HS-27A (cell line): ENCODE data around the gene IFT52.
"Not testable (repeated sequence)": the region's sequence is repeated elsewhere in the genome, so short reads cannot be mapped to it uniquely, and the experiment has no call there.

Experiments used
- DNase-seq: peaks from one replicate; pipeline ENCODE4 v3.0.0-alpha.2; 2012; ENCODE audit warnings: low read depth, missing footprints

The IFT52 gene

GRCh38 chr20:43650997-43651525 is 60.3 kb downstream of the IFT52 start:
- no peak for DNase-seq

DNA sequence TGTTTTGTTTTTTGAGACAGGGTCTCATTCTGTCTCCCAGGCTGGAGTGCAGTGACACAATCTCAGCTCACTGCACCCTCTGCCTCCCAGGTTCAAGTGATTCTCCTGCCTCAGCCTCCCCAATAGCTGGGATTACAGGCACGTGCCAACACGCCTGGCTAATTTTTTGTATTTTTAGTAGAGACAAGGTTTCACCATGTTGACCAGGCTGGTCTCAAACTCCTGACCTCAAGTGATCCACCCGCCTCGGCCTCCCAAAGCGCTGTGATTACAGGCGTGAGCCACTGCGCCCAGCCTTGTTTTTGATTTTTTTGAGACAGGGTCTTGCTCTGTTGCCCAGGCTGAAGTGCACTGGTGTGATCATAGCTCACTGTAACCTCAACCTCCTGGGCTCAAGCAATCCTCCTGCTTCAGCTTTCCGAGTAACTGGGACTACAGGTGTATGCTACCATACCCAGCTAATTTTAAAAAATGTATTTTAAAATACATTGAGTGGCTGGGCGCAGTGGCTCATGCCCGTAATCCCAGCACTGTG is 61.0 kb downstream of the IFT52 start:
- not testable (repeated sequence) for DNase-seq

DNA sequence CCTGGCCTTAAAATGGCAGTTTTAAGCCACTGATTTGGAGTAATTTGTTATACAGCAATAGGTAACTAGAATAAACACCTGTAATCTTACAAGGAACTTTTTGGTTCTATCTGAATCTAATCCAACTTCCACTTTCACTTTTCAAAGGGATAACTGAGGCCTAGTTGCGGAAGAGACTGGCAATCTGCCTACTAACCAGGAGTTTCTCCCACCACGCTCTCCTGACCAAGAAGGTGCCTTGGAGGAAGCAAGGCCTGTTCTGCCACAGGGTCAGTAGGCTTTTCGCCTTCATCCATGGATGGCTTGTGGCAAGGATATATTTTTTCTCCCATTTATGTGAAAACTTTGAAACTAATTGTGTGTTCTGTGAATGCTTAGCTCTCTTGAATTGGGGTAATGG is 63.2 kb downstream of the IFT52 start:
- no peak for DNase-seq

- not testable (repeated sequence) for DNase-seq
Measured at GRCh38 chr20:43655176-43655575, 64.4 kb downstream of the IFT52 start.

GRCh38 chr20:43655937-43656336 is 65.2 kb downstream of the IFT52 start:
- DNase-seq: no peak

GRCh38 chr20:43658069-43658722 is 67.5 kb downstream of the IFT52 start:
- DNase-seq: peak; percentile 30

DNA sequence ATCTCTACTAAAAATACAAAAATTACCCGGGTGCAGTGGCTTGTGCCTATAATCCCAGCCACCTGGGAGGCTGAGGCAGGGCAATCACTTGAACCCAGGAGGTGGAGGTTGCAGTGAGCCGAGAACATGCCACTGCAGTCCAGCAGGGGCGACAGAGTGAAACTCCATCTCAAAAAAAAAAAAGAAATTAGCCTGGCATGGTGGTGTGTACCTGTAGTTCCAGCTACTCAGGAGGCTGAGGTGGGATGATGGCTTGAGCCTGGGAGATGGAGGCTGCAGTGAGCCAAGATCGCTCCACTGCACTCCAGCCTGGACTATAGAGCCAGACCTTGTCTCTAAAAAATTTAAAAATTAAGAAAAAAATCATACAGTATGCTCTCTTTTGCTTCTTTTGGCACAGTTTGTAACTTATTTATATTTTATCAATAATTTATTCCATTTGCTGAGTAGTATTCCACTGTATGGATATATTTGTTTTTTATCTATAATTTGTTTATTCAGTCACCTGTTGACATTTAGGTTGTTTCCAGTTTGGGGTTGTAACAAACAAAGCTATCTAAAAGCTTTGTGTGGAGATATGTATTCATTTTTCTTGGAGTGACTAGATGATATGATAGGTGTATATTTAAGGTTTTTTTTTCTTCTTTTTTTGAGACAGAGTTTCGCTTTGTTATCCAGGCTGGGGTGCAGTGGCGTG is 68.1 kb downstream of the IFT52 start:
- DNase-seq: no peak

DNA sequence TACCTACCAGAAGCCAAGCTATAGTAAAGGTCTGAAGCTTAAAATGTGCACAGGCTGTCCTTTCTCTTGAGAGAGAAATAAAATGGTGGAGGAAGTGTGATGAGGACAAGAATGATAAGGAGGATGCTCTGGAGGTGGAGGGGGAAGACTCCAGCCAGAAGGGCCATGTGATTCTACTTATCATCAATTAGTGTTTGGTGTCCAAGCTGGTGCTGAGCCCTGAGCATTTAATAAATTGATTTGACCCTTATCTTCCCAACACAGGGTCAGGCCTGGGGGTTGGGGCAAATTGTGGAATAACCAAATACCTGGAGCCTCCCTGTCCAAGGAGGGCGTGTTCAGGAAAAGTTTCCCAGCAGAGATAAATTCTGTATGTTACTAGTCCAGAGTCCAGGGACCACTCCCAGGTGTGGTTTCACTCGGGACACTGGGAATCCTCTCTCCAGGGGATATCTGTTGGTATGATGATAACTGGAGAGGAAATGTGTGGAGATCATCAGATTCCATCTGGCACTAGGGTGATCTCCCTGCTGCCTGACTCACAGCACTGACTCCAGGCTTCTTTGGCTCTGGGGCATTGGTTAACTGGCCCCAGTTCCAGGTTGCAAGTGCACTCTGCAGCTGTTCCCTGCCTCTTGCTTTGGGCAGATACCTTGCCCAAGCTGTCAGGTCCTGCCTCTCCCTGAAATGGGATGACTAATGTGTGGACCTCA is 72.4 kb downstream of the IFT52 start:
- no peak for DNase-seq

GRCh38 chr20:43665466-43666176 is 74.9 kb downstream of the IFT52 start:
- no peak for DNase-seq

DNA sequence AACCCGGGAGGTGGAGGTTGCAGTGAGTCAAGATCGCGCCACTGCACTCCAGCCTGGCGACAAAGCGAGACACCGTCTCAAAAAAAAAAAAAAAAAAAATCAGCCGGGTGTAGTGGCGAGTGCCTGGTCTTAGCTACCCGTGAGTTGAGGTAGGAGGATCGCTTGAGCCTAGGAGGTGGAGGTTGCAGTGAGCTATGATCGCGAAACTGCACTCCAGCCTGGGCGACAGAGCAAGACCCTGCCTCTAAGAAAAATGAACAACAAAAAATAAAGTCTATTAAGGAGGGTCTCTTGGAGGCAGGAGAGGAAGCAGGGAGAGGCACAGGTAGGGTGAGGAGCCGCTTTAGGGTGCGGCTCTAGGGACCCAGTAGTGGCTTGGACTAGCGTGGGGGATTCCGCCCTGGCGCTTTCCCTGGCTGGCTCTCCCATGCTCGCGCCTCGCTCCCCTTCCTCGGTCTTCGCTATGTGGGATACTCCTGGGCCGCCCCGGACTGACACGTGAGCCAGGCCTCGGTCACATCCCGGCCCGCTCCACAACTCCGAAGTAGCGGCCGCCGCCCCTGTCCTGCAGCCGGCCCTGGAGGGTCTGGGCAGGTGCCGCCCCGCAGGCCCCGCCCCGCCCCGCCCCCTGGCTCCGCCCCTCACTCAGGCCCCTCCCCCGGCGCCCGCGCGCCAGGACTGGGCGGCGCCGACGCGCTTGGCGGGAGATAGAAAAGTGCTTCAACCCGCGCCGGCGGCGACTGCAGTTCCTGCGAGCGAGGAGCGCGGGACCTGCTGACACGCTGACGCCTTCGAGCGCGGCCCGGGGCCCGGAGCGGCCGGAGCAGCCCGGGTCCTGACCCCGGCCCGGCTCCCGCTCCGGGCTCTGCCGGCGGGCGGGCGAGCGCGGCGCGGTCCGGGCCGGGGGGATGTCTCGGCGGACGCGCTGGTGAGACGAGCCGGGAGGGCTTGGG is 75.9 kb downstream of the IFT52 start, which contains the start of gene MYBL2:
Gene MYBL2 (plus strand): TSS at position 739 of the 953 bp plus-strand sequence. CDS start 170 bp downstream, at position 909.
- peak; percentile 34 for DNase-seq

DNA sequence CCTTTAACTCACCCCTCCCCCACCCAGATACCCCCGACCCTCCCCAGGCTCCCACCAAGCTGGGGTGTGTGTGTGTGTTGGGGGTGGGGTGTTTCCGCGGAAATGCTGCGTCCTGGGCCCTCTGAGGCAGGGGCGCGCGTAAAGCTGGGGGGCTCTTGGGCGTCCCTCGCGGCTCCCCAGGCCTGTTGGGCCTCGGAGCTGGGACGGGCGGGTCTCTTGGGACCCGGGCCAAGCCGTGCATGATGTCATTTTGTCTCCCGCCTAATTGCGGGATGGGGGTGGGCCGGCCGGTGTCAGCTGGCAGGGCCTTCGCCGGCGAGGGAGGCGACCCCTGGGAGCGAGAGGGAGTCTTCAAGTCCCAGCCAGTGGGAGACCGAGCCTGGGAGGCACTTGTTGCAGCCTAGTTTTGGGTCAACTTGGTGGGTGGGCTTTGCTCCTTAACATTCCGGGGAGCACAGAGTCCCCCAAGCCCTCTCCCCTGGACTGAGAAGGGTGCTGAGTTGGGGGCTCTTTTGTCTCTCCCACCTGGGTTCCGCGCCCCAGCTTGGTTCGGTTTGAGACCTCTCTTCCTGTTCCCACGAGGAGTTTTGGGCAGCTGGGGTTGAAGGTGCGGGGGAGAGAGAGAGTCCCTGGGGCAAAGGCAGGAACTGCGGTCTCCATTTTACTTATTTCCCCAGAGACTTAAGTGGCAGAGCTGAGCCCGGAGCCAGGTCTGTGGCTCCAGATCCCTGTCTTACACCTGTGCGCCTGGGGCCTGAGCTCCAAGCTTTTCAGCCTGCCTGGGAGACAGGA is 76.8 kb downstream of the IFT52 start:
- no peak for DNase-seq

GRCh38 chr20:43669332-43669731 is 78.6 kb downstream of the IFT52 start:
- peak; percentile 62 for DNase-seq

DNA sequence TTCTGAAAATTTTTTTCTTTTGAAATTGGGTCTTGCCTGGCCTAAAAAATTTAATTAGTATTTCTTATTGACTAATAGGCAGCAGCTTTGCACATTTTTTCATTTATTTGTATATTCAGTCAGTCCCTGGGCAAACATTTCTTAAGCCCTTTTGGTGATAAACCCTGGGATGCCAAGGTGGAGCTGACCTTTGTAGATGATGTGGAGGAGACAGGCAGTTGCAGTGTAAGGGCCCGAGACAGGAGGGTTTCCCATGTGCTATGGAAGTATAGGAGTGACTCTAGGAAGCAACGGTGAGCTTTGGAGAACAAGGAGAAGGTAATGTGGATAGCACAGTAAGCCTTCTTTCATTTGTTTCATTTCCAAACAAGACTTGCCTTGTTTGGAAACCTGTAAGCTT is 79.7 kb downstream of the IFT52 start:
- DNase-seq: no peak

- no peak for DNase-seq
Measured at GRCh38 chr20:43676368-43676767, 85.6 kb downstream of the IFT52 start.

- no peak for DNase-seq
Measured at GRCh38 chr20:43680981-43681380, 90.2 kb downstream of the IFT52 start.

GRCh38 chr20:43681468-43681942 is 90.8 kb downstream of the IFT52 start:
- no peak for DNase-seq

DNA sequence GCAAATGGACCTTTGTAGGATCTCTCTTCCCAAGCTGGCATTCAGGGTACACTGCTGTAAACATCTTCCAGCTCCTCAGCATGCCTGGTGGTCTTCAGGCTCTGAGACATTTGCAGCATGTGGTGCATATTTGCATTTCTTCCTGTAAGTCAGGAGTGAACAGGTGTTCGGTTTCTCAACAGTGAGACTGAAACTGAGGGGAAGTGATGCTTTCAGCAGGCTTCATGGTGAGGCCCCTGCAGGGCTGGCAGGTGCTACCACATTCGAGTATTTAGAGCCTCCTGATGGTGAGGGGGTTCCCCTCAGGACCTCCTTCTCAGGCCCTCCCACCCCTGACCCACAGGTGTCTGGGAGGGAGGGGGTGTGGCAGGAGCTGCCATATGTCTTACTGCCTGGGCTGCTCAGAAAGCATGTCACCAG is 91.3 kb downstream of the IFT52 start:
- DNase-seq: no peak

- DNase-seq: no peak
Measured at GRCh38 chr20:43682446-43682845, 91.7 kb downstream of the IFT52 start.

DNA sequence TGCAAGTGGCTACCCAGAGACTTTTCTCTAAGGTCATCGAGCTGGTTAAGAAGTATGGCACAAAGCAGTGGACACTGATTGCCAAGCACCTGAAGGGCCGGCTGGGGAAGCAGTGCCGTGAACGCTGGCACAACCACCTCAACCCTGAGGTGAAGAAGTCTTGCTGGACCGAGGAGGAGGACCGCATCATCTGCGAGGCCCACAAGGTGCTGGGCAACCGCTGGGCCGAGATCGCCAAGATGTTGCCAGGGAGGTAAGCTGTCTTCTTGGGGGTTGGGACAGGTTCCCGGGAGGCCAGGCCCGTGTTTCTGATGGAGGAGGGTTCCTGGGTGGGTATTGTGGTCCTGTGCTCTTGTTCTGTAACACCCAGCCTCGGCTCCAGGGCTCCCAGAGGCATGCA is 96.1 kb downstream of the IFT52 start:
- no peak for DNase-seq

DNA sequence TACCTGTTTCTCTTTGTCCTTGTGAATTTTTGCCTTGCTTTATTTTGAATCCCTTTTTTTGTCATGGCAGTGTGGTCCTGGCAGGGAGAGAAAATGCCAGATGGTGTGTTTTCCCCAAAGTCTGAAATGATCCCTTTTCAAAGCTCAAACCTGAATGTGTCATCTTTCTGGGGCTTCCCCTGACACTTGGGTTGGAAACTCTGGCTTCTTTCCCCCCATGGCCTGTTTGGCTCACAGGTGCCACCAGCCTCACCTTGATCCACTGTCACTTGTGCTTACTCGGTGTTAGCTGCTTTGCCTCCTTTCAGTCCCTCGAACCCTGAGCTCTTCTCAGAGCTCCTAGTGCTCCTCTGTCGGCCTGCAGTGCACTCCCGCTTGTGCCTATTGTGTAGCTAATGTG is 98.4 kb downstream of the IFT52 start:
- DNase-seq: no peak
